Cardiac muscle cell (in vitro differentiated cells and primary cell): ENCODE data around the gene SETD1A. TPM values are rescaled to one million over a fixed set of nuclear protein-coding genes. Genes with fewer than 3 reads are reported as not detected.

Experiments
- DNase-seq, 2 donors: peaks; one replicate each; pipeline versions ENCODE4 v3.0.0 to v3.0.0-alpha.2; 2010 to 2017; ENCODE audit warnings: low read depth in 1 of 2, low spot score in 1 of 2
- H3K27ac ChIP-seq: fragments of 200-600 bp; sonication (generic); 2 replicates; pipeline ENCODE4 v1.5.1; 2016
- H3K27me3 ChIP-seq: fragments of 200-600 bp; sonication (generic); 2 replicates; pipeline ENCODE4 v1.6.0; 2016; ENCODE audit warnings: control low read depth
- H3K36me3 ChIP-seq: fragments of 200-600 bp; sonication (generic); 2 replicates; pipeline ENCODE4 v1.5.1; 2016; ENCODE audit warnings: control low read depth
- H3K4me1 ChIP-seq: fragments of 200-600 bp; sonication (generic); 2 replicates; pipeline ENCODE4 v1.8.1; 2017; ENCODE audit warnings: low read depth, mild to moderate bottlenecking, mixed run types
- H3K4me3 ChIP-seq: fragments of 200-600 bp; sonication (generic); 2 replicates; pipeline ENCODE4 v1.5.1; 2016; ENCODE audit warnings: mild to moderate bottlenecking
- H3K9me3 ChIP-seq: fragments of 200-600 bp; sonication (generic); 2 replicates; pipeline ENCODE4 v1.5.1; 2017; ENCODE audit warnings: low read depth, mild to moderate bottlenecking, control low read depth
- polyA plus RNA-seq: library from polyadenylated mRNA; unstranded; fragments of >200 nt; fragmentation: Nextera tagmentation; extraction: Ambion mirVana; gene quantifications from 2 replicates; pipeline ENCODE4 v1.2.1, GENCODE V29; 2016
- total RNA-seq: library from RNA; depleted of rRNA; stranded (reverse); fragments of >200 nt; gene quantifications from 2 replicates; pipeline ENCODE4 v1.2.3, GENCODE V29; 2016
- TF ChIP-seq, protein P1 (sequence below): IDR thresholded peaks from 2 replicates; pipeline ENCODE4 v1.5.1; 2012; ENCODE audit warnings: low read depth, mild to moderate bottlenecking, low read length

SETD1A gene
- total and polyA plus RNA-seq, 2 experiments from 2014 or later, result 1.9 to 10.4 TPM

DNA sequence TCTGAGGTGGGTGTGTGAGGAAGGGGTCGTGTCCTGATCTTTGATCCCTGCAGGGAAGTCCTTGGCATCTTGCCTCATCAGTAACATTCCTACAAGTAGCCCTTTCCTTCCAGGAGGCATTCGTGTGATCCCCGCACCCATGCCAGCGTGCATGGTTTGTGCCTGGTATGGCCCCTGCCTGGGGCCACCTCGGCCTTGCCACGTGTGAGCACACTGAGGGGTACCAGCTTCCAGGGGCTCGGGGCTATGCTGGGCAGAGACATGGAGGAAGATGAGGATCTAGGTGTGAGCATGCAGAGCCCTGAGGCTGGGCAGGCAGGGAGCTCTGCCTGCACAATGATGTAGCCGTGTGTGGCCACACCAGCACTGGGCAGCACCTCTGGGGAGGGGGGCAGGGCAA, 33.5 kb downstream of the SETD1A start:
- Histone ChIP-seq H3K4me1 (peaks cover 4% of the 10 kb centered on the region), H3K36me3 (no peaks in the 10 kb centered on the region), H3K4me3 (no peak overlapping the region), H3K9me3 (no peaks in the 10 kb centered on the region), H3K27ac (no peak overlapping the region), H3K27me3 (peaks cover 3% of the 10 kb centered on the region)
- TF ChIP-seq, protein P1, sequence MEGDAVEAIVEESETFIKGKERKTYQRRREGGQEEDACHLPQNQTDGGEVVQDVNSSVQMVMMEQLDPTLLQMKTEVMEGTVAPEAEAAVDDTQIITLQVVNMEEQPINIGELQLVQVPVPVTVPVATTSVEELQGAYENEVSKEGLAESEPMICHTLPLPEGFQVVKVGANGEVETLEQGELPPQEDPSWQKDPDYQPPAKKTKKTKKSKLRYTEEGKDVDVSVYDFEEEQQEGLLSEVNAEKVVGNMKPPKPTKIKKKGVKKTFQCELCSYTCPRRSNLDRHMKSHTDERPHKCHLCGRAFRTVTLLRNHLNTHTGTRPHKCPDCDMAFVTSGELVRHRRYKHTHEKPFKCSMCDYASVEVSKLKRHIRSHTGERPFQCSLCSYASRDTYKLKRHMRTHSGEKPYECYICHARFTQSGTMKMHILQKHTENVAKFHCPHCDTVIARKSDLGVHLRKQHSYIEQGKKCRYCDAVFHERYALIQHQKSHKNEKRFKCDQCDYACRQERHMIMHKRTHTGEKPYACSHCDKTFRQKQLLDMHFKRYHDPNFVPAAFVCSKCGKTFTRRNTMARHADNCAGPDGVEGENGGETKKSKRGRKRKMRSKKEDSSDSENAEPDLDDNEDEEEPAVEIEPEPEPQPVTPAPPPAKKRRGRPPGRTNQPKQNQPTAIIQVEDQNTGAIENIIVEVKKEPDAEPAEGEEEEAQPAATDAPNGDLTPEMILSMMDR, result no peak
- DNase-seq, result no peak

DNA sequence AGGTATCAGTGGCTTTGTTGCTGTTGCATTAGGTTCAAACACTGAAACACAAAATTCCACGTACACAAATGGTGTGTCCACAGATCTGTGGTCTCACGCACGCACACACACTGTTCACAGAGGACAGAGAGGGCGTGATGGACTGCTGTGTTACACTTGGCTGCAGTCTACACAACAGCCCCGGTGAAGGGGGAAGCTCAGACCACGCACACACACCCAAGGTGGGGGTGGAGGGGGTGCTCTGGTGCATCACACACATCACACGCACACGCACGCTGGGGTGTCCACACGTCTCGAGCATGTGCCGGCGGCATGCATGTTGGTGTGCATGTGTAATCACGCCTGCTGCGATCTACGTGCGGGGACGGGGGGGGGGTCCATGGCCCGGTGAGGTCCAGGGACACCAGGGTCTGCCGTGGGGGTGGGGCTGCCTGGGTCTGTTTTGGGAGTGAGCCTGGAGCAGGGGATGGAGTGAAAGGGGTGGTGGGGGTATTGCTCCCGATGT, 34.8 kb downstream of the SETD1A start:
- no peaks in the 10 kb centered on the region for H3K9me3 ChIP-seq
- no peak for DNase-seq
- H3K4me3 ChIP-seq, result no peak overlapping the region
- H3K27ac ChIP-seq, result no peak overlapping the region
- H3K4me1 ChIP-seq, result peaks cover 4% of the 10 kb centered on the region
- no peaks in the 10 kb centered on the region for H3K36me3 ChIP-seq
- H3K27me3 ChIP-seq, result peaks cover 14% of the 10 kb centered on the region
- TF ChIP-seq, protein P1, result no peak

DNA sequence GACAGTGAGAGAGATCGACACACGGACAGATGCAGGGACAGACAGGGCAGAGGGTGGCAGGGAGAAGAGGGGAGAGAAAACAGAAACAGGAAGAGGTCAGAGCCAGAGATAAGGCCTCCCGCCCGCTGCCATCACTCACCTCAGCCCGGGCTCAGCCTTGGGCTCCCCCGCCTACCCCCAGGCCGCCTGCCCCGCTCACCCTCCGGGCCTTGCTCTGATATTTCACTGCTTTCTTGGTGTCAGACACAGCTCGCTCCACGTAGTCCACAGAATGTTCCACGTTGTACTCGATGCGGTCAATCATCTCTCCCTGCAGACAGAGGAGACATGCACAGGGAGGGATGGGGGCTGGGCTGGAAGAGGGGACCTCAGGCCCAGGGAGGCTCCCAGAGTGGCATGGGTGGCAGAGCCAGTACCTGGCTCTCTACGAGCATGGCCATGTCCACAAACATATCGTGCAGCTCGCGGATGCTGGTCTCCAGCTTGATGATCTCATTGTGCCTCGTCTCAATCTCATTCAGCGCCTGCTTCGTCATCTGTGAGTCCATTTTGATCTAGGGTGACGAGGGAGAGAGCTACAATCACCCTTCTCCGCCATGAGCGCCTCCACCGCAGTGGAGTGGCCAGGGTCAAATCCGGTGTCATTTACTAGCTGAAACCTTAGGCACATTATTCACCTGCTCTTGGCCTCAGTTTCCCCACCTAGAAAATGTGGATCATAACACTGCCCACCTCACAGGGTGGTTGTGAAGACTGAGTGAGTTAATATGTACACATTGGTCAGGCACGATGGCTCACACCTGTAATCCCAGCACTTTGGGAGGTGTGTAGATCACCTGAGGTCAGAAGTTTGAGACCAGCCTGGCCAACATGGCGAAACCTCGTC, 35.6 kb downstream of the SETD1A start:
- TF ChIP-seq, protein P1, result no peak
- H3K27ac ChIP-seq, result no peak overlapping the region
- no peak for DNase-seq
- H3K9me3 ChIP-seq, result no peaks in the 10 kb centered on the region
- no peak overlapping the region for H3K4me3 ChIP-seq
- H3K4me1 ChIP-seq, result peaks cover 4% of the 10 kb centered on the region
- no peaks in the 10 kb centered on the region for H3K36me3 ChIP-seq
- peaks cover 14% of the 10 kb centered on the region for H3K27me3 ChIP-seq

DNA sequence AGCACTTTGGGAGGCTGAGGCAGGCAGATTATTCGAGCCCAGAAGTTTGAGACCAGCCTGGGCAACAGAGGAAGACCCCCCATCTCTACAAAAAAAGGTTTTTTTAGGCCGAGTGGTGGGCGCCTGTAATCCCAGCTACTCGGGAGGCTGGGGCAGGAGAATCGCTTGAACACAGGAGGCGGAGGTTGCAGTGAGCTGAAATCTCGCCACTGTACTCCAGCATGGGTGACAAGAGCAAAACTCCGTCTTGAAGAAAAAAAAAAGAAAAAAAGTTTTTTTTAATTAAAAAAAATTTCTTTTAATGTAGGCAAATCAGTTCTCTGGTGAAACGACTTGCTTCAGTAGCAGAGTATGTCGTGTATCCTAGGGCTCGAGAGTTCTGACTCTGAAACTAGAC, 38.4 kb downstream of the SETD1A start:
- H3K4me1 ChIP-seq, result peaks cover 4% of the 10 kb centered on the region
- H3K4me3 ChIP-seq, result no peak overlapping the region
- H3K27ac ChIP-seq, result no peak overlapping the region
- no peak for DNase-seq
- H3K36me3 ChIP-seq, result no peaks in the 10 kb centered on the region
- H3K27me3 ChIP-seq, result peaks cover 14% of the 10 kb centered on the region
- TF ChIP-seq, protein P1, result no peak
- H3K9me3 ChIP-seq, result no peaks in the 10 kb centered on the region

DNA sequence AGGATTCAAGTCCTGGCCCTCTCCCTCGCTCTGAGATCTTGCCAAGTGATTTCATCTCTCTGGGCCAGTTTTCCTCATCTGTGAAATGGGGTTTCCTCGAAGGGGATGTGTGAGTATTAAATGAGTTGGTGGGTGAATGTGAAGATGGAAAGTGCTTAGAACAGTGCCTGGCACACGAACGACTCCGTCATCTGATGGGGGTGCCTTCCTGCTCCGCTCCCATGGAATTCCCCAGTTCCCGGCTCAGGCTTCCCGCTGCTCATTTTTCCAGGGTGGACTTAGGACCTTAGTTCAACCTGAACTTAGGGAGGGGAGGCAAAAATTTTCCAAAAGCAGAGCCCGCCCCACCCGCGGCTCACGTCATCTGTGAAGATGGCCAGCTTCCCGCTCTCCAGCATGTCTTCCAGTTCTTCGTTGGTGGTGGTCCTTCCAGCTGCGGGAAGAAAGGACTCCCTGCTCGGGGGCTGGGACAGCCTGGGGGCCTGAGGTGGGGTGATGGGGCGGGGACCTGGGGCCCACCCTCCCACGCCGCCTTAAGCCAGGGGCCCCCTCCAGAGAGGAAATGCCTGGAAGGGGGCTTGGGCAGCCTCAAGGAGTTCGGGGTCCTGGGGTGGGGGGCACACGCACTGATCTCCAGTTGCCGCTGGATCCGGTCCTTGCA, 38.9 kb downstream of the SETD1A start:
- Histone ChIP-seq H3K4me1 (peaks cover 4% of the 10 kb centered on the region), H3K4me3 (peak overlapping the region; percentile 30), H3K27me3 (peaks cover 14% of the 10 kb centered on the region), H3K9me3 (no peaks in the 10 kb centered on the region), H3K27ac (no peak overlapping the region), H3K36me3 (no peaks in the 10 kb centered on the region)
- TF ChIP-seq, protein P1, result no peak
- no peak for DNase-seq
